Small intestine (tissue), 7 donors: ENCODE measurements around the gene RAX. TPM values are rescaled to one million over a fixed set of nuclear protein-coding genes. Genes with fewer than 3 reads are reported as not detected.

Source experiments
- DNase-seq, 2 donors: peaks; one replicate each; pipeline versions ENCODE4 v3.0.0 to v3.0.0-alpha.2; 2013
- FAIRE-seq: peaks from 2 replicates; lab custom pipeline; 2012; peaks lifted over from hg19 to GRCh38; lab: Jason Lieb, UNC
- H3K27ac ChIP-seq, 3 donors: one replicate each; pipeline ENCODE4 v1.5.1; 2013; ENCODE audit warnings: low read length in 2 of 3, mild to moderate bottlenecking in 2 of 3, control low read depth in 1 of 3, inconsistent platforms in 1 of 3, low read depth in 1 of 3, moderate library complexity in 1 of 3
- H3K27me3 ChIP-seq, 3 donors: one replicate each; pipeline ENCODE4 v1.6.1; 2013; ENCODE audit warnings: low read length in 3 of 3, inconsistent platforms in 1 of 3; ENCODE audit not compliant: control insufficient read depth in 3 of 3, insufficient read depth in 3 of 3
- H3K36me3 ChIP-seq, 3 donors: one replicate each; pipeline ENCODE4 v1.6.1; 2013; ENCODE audit warnings: low read length in 3 of 3, inconsistent platforms in 1 of 3, low read depth in 1 of 3, mild to moderate bottlenecking in 1 of 3, moderate library complexity in 1 of 3; ENCODE audit not compliant: control insufficient read depth in 3 of 3, insufficient read depth in 2 of 3
- H3K4me1 ChIP-seq, 3 donors: one replicate each; pipeline ENCODE4 v1.6.1; 2013; ENCODE audit warnings: low read length in 2 of 3, inconsistent platforms in 1 of 3, low read depth in 1 of 3, mild to moderate bottlenecking in 1 of 3, moderate library complexity in 1 of 3; ENCODE audit not compliant: control insufficient read depth in 3 of 3, insufficient read depth in 2 of 3
- H3K4me3 ChIP-seq, 3 donors: one replicate each; pipeline ENCODE4 v1.5.1; 2013; ENCODE audit warnings: low read length in 3 of 3, control low read depth in 1 of 3, inconsistent platforms in 1 of 3, low read depth in 1 of 3, mild to moderate bottlenecking in 1 of 3, moderate library complexity in 1 of 3
- H3K9me3 ChIP-seq, 2 donors: one replicate each; pipeline ENCODE4 v1.6.1; 2013; ENCODE audit warnings: low read depth in 1 of 2, low read length in 1 of 2; ENCODE audit not compliant: control insufficient read depth in 2 of 2, insufficient read depth in 1 of 2
- WGBS, 3 donors: extraction: QIAGEN DNeasy Blood & Tissue Kit; methylation state at CpG; one replicate each; pipeline ENCODE4 v1.1.7; 2013; 5-methylcytosine and 5-hydroxymethylcytosine counted together
- polyA plus RNA-seq, 4 donors: library from polyadenylated mRNA; stranded (reverse) in 3 of 4; unstranded in 1 of 4; fragments of 200-250 nt in 3 of 4; fragments of 120-200 nt in 1 of 4; gene quantifications; one replicate each; pipeline versions ENCODE4 v1.2.1 to v1.2.3, GENCODE V29; 2013
- donor health status: healthy with polysubstance abuse.
- donor health status: control.
- donor health status: control.
- donor health status: Bipolar disorder and iron deficiency.
- donor health status: healthy.

The RAX gene
- polyA plus RNA-seq, 4 donors = 0.01 TPM; not detected in 3

DNA sequence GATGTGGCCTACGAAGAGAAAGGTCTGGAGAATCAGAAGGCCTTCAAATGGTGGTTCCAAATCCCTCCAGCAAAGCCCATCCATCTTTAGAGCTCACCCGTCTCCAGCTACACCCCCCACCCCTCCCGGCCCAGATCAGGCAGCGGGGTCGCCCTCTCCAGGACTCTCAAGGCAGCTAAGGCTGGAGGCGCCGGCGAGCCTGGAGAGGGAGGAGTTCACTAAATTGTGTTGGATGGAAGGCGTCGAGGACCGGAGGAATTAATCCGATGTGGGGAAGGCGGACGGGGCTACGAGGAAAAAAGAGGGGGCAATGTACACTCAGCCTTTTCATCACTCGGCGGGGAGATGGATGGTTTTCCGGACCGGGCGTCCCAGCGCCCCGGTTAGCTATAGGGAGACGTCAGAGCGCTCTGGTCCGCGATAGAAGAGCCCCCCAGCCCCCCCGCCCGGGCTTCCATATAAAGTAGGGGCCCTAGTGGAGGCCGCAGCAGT lies 53.5 kb downstream of the RAX start, which contains the start of gene GRP:
Gene GRP, plus strand, starts transcription at position 487 of the 492 bp plus-strand sequence. CDS start 108 bp downstream, outside the sequence.
- H3K9me3 ChIP-seq = no peaks in the 10 kb centered on the region
- WGBS, 3 donors = 4 to 13% (median 8%) methylated on average over 25 to 29 of the region's 29 CpGs
- H3K27ac ChIP-seq = no peak within 1 kb of the TSS
- no peak within 1 kb of the TSS for H3K4me3 ChIP-seq
- H3K27me3 ChIP-seq = peaks cover 10 to 65% (median 29%) of the 10 kb centered on the region in 3 donors
- no peaks in the 10 kb centered on the region for H3K36me3 ChIP-seq
- no peaks in the 10 kb centered on the region for H3K4me1 ChIP-seq
- no peak for DNase-seq
- no peak for FAIRE-seq

DNA sequence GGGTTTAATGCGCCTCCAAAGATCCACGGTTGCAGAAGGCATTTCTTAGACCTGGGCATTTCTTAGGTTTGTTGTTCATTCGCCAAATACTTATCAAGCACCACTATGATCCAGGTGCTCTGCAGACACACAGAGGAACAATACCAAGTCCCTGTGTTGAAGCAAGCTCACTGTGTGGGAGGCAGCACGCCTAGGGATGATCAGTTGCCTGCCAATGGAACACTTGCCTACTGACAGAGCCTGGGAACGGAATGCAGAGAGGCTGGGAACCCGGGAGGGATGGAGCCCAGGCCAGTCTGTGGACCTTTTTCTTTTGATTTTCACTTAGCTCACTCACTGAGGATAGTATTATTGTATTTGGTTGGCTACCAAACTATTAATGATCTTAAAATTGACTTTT lies 55.2 kb downstream of the RAX start:
- Histone ChIP-seq H3K9me3 (no peaks in the 10 kb centered on the region), H3K27me3 (peaks cover 10 to 54% (median 27%) of the 10 kb centered on the region in 3 donors), H3K4me1 (no peaks in the 10 kb centered on the region), H3K27ac (no peak overlapping the region), H3K4me3 (no peak overlapping the region), H3K36me3 (no peaks in the 10 kb centered on the region)
- WGBS, 3 donors = 72 to 76% (median 74%) methylated on average over 6 of the region's 6 CpGs
- DNase-seq (no peak), FAIRE-seq (no peak)

Other genes starting within 250 kb of the RAX start
- 100 to 1,000 TPM in 2 of 4 donors, 10 to 100 TPM in 2; 38.7 to 164 (median 104) TPM for gene SEC11C, start 133.6 kb downstream of the RAX start, polyA plus RNA-seq
- under 1 TPM in 1 of 4 donors, not detected in 3; 0.18 TPM for gene GRP, start 53.3 kb downstream of the RAX start, polyA plus RNA-seq
- gene CPLX4, start 45.2 kb upstream of the RAX start, polyA plus RNA-seq = not detected
- 10 to 100 TPM; 10.5 to 98.9 (median 22.8) TPM for gene LMAN1, start 85.8 kb upstream of the RAX start, polyA plus RNA-seq